Hepatocyte (in vitro differentiated cells): ENCODE results near the gene OR51V1. TPM values are rescaled to one million over a fixed set of nuclear protein-coding genes. Genes with fewer than 3 reads are reported as not detected.

ENCODE experiments used
- DNase-seq: peaks from one replicate; pipeline ENCODE4 v3.0.0-alpha.2; 2016; ENCODE audit warnings: low spot score
- H2AFZ ChIP-seq: fragments of 200-600 bp; sonication (generic); 2 replicates; pipeline ENCODE4 v1.6.0; 2016; ENCODE audit warnings: antibody characterized with exemption, mild to moderate bottlenecking
- H3K27ac ChIP-seq: fragments of 200-600 bp; sonication (generic); 2 replicates; pipeline ENCODE4 v1.5.1; 2016; ENCODE audit warnings: mild to moderate bottlenecking
- H3K27me3 ChIP-seq: fragments of 200-600 bp; sonication (generic); 2 replicates; pipeline ENCODE4 v1.6.1; 2016
- H3K36me3 ChIP-seq: fragments of 200-600 bp; sonication (generic); replicated peaks from 2 replicates; pipeline ENCODE4 v1.5.1; 2016; ENCODE audit warnings: low read depth; ENCODE audit not compliant: insufficient read depth
- H3K4me1 ChIP-seq: fragments of 200-600 bp; sonication (generic); 2 replicates; pipeline ENCODE4 v1.5.1; 2016; ENCODE audit warnings: mild to moderate bottlenecking, moderate library complexity; ENCODE audit not compliant: insufficient read depth
- H3K4me2 ChIP-seq: fragments of 200-600 bp; sonication (generic); 2 replicates; pipeline ENCODE4 v1.6.0; 2016
- H3K4me3 ChIP-seq: fragments of 200-600 bp; sonication (generic); 2 replicates; pipeline ENCODE4 v1.5.1; 2016; ENCODE audit warnings: mild to moderate bottlenecking
- H3K79me2 ChIP-seq: fragments of 200-600 bp; sonication (generic); 2 replicates; pipeline ENCODE4 v1.6.0; 2017; ENCODE audit warnings: mild to moderate bottlenecking
- H3K9me2 ChIP-seq: fragments of 200-600 bp; sonication (generic); replicated peaks from 2 replicates; pipeline ENCODE4 v1.6.0; 2017; ENCODE audit warnings: mild to moderate bottlenecking; ENCODE audit not compliant: insufficient read depth
- H3K9me3 ChIP-seq: fragments of 200-600 bp; sonication (generic); 2 replicates; pipeline ENCODE4 v1.5.1; 2016; ENCODE audit warnings: low read depth, mild to moderate bottlenecking
- H4K20me1 ChIP-seq: fragments of 200-600 bp; sonication (generic); 2 replicates; pipeline ENCODE4 v1.6.0; 2016; ENCODE audit warnings: mild to moderate bottlenecking; ENCODE audit not compliant: insufficient read depth, poor library complexity, severe bottlenecking
- EZH2 ChIP-seq: fragments of 200-600 bp; sonication (generic); IDR thresholded peaks from 2 replicates; pipeline ENCODE4 v1.6.1; 2016; ENCODE audit warnings: antibody characterized with exemption, mild to moderate bottlenecking, borderline replicate concordance
- EZH2phosphoT487 ChIP-seq: fragments of 200-600 bp; sonication (generic); IDR thresholded peaks from one replicate; pipeline ENCODE4 v1.6.1; 2018; ENCODE audit warnings: antibody characterized with exemption, mild to moderate bottlenecking, low read depth, moderate library complexity; ENCODE audit not compliant: unreplicated experiment, severe bottlenecking
- WGBS: methylation state at CpG from one replicate; pipeline ENCODE4 v1.1.6; 2016; ENCODE audit warnings: low lambda C conversion rate; ENCODE audit errors: missing lambda C conversion rate; 5-methylcytosine and 5-hydroxymethylcytosine counted together
- polyA plus RNA-seq: library from polyadenylated mRNA; unstranded; fragments of >200 nt; fragmentation: Nextera tagmentation; extraction: Ambion mirVana; gene quantifications from 2 replicates; pipeline ENCODE4 v1.2.1, GENCODE V29; 2016
- total RNA-seq: library from RNA; depleted of rRNA; stranded (reverse); fragments of >200 nt; gene quantifications from 2 replicates; pipeline ENCODE4 v1.2.3, GENCODE V29; 2014
- TF ChIP-seq, protein P1 (sequence below): fragments of 200-600 bp; sonication (generic); IDR thresholded peaks from 2 replicates; pipeline ENCODE4 v1.5.1; 2016; ENCODE audit warnings: antibody characterized with exemption, mild to moderate bottlenecking; ENCODE audit not compliant: poor library complexity

The OR51V1 gene
- total and polyA plus RNA-seq, 2 experiments from 2014 or later = not detected

DNA sequence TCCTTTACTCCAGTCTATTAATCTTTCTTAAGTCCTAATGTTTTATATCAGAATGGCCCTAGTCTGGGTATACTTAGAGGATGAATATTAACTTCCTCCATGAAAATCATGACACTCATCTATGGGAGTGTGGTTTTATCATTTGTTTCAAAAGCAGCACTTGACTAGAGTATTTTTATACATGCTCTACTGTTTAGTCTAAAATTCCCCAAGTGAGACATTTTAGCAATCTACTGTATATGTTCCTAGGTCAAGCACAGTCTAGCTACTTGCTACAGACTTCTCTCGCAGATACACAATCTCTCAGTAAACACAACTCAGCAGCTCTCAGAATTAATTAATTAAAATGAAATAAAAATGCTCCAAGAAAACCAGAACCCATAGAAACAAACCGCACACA is 29.3 kb upstream of the OR51V1 start:
- Histone ChIP-seq H3K4me1 (no peaks in the 10 kb centered on the region), H3K79me2 (no peaks in the 10 kb centered on the region), H3K27me3 (no peaks in the 10 kb centered on the region), H3K9me2 (no peaks in the 10 kb centered on the region), H3K36me3 (no peaks in the 10 kb centered on the region), H3K4me2 (no peak overlapping the region), H2AFZ (no peak overlapping the region), H3K4me3 (no peak overlapping the region), H3K9me3 (no peaks in the 10 kb centered on the region), H4K20me1 (no peaks in the 10 kb centered on the region), H3K27ac (no peak overlapping the region)
- WGBS = 88% methylated on average over 2 of the region's 2 CpGs
- no peak for DNase-seq
- TF ChIP-seq EZH2 = no peak
- TF ChIP-seq EZH2phosphoT487 = no peak
- TF ChIP-seq, protein P1, sequence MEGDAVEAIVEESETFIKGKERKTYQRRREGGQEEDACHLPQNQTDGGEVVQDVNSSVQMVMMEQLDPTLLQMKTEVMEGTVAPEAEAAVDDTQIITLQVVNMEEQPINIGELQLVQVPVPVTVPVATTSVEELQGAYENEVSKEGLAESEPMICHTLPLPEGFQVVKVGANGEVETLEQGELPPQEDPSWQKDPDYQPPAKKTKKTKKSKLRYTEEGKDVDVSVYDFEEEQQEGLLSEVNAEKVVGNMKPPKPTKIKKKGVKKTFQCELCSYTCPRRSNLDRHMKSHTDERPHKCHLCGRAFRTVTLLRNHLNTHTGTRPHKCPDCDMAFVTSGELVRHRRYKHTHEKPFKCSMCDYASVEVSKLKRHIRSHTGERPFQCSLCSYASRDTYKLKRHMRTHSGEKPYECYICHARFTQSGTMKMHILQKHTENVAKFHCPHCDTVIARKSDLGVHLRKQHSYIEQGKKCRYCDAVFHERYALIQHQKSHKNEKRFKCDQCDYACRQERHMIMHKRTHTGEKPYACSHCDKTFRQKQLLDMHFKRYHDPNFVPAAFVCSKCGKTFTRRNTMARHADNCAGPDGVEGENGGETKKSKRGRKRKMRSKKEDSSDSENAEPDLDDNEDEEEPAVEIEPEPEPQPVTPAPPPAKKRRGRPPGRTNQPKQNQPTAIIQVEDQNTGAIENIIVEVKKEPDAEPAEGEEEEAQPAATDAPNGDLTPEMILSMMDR = no peak

DNA sequence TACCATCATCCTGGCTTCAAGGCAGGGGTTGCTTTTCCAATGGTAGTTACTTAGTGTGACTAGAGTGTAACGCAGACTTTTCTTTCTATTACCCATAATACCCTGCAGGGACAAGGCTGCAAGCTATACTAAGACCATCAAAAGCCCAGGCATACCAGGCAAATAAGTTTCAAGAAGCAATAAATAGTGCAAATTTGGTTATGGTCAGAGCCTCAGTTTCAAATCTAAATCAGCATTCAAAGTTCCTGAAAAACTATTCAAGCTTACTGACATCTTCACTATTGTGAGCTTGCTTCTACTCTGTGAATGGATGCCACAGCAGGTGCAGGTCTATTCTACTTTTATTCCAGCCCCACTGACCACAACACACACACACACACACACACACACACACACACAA is 28.9 kb upstream of the OR51V1 start:
- Histone ChIP-seq H3K27ac (no peak overlapping the region), H3K4me3 (no peak overlapping the region), H3K4me1 (no peaks in the 10 kb centered on the region), H3K4me2 (no peak overlapping the region), H3K36me3 (no peaks in the 10 kb centered on the region), H3K9me2 (no peaks in the 10 kb centered on the region), H3K9me3 (no peaks in the 10 kb centered on the region), H4K20me1 (no peaks in the 10 kb centered on the region), H3K27me3 (no peaks in the 10 kb centered on the region), H3K79me2 (no peaks in the 10 kb centered on the region), H2AFZ (no peak overlapping the region)
- TF ChIP-seq, protein P1 = no peak
- TF ChIP-seq EZH2phosphoT487 = no peak
- no peak for TF ChIP-seq EZH2
- 82% methylated on average over 1 of the region's 1 CpG for WGBS
- no peak for DNase-seq

DNA sequence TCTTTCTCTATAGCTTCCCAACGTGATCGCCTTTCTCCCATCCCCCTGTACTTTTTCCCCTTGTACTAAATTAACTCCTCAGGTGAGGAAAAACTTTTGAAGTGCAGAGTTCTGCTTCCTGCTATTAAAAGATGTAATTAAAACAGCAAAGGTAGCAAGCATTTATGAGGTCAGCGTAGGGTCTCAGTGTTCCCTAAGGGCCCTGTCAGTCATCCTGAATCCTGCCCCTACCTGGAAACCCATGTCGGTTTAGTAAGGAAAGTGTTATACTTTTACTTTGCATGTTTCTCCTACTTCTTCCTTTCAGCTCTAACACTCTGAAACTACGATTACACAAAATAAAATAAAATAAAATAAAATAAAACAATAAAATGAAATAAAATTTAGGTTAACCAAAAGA is 27.6 kb upstream of the OR51V1 start:
- no peak overlapping the region for H2AFZ ChIP-seq
- no peaks in the 10 kb centered on the region for H3K9me2 ChIP-seq
- no peaks in the 10 kb centered on the region for H3K79me2 ChIP-seq
- H3K27me3 ChIP-seq = no peaks in the 10 kb centered on the region
- H3K4me1 ChIP-seq = no peaks in the 10 kb centered on the region
- H3K36me3 ChIP-seq = no peaks in the 10 kb centered on the region
- no peak overlapping the region for H3K4me2 ChIP-seq
- 76% methylated on average over 5 of the region's 5 CpGs for WGBS
- DNase-seq = no peak
- H3K9me3 ChIP-seq = no peaks in the 10 kb centered on the region
- no peak for TF ChIP-seq EZH2phosphoT487
- no peak for TF ChIP-seq EZH2
- TF ChIP-seq, protein P1 = no peak
- no peaks in the 10 kb centered on the region for H4K20me1 ChIP-seq
- H3K27ac ChIP-seq = no peak overlapping the region
- H3K4me3 ChIP-seq = no peak overlapping the region

DNA sequence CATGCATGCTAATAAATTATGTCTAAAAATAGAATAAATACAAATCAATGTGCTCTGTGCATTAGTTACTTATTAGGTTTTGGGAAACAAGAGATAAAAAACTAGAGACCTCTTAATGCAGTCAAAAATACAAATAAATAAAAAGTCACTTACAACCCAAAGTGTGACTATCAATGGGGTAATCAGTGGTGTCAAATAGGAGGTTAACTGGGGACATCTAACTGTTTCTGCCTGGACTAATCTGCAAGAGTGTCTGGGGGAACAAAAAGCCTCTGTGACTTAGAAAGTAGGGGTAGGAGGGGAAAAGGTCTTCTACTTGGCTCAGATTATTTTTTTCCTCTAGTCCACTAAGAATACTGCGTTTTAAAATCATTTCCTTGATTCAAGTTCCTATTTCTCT is 27.2 kb upstream of the OR51V1 start:
- H3K79me2 ChIP-seq = no peaks in the 10 kb centered on the region
- H3K9me2 ChIP-seq = no peaks in the 10 kb centered on the region
- H3K9me3 ChIP-seq = no peaks in the 10 kb centered on the region
- TF ChIP-seq EZH2 (no peak), EZH2phosphoT487 (no peak)
- TF ChIP-seq, protein P1 = no peak
- H2AFZ ChIP-seq = no peak overlapping the region
- no peak overlapping the region for H3K4me3 ChIP-seq
- H4K20me1 ChIP-seq = no peaks in the 10 kb centered on the region
- no peak overlapping the region for H3K27ac ChIP-seq
- no peaks in the 10 kb centered on the region for H3K36me3 ChIP-seq
- H3K27me3 ChIP-seq = no peaks in the 10 kb centered on the region
- DNase-seq = no peak
- H3K4me2 ChIP-seq = no peak overlapping the region
- no peaks in the 10 kb centered on the region for H3K4me1 ChIP-seq
- 70% methylated on average over 1 of the region's 1 CpG for WGBS
